ENCODE measurements around the gene DLG1. TPM values are rescaled to one million over a fixed set of nuclear protein-coding genes. Genes with fewer than 3 reads are reported as not detected.

The DLG1 gene
- total and polyA plus RNA-seq, 2 of the 4 experiments (the other 2 are of a cell fraction) = 21.2 to 57.7 TPM

GRCh38 chr3:197317250-197317963 is 19.0 kb upstream of the DLG1 start:
- no peak overlapping the region for H2BK120ac ChIP-seq (ENCODE audit: low read depth, low read length)
- ChIA-PET POLR2A (ENCODE audit: unreplicated experiment) (interaction anchor here (0.6 kb wide), 1 partner anchor 19 kb away, joined by 4 read pairs; the partner anchor contains the start of gene DLG1), CTCF (interaction anchor here (0.5 to 0.9 kb wide), 3 partner anchors 12 to 137 kb away, joined by 3 to 4 read pairs (median 4); no protein-coding TSS in a partner anchor)
- WGBS, 2 experiments (ENCODE audit: extremely low coverage in 2 of 2, insufficient read length in 1 of 2) = no CpG with 5 or more reads among the region's 9 CpGs
- H2BK20ac ChIP-seq (ENCODE audit: low read depth, low read length) = no peak overlapping the region
- H3K79me1 ChIP-seq (ENCODE audit: low read depth in 1 of 2, low read length in 2 of 2) = no peaks in the 10 kb centered on the region
- H4K20me1 ChIP-seq (ENCODE audit: insufficient read depth, low read length) = no peaks in the 10 kb centered on the region
- H2BK15ac ChIP-seq (ENCODE audit: low read depth, low read length) = peak overlapping the region; percentile 3; the same call in 1 of the 3 replicates
- no peaks in the 10 kb centered on the region for H3K9me1 ChIP-seq (ENCODE audit: insufficient read depth, low read length)
- H3K56ac ChIP-seq (ENCODE audit: extremely low read depth, insufficient read depth, low read length) = no peak overlapping the region
- no peak overlapping the region for H3K18ac ChIP-seq (ENCODE audit: low read depth, low read length)
- intact Hi-C loops (cut with micrococcal nuclease) (no loop called here), dilution Hi-C loops (cut with HindIII; ENCODE audit: low sequenced_read_pairs, unreplicated experiment) (no loop called here), in situ Hi-C loops (cut with MboI; ENCODE audit: low sequenced_read_pairs) (no loop called here)
- no peak overlapping the region for H4K91ac ChIP-seq (ENCODE audit: insufficient read depth, low read depth, low read length)
- H3K36me3 ChIP-seq (ENCODE audit: control insufficient read depth, insufficient read depth, low read length) = no peaks in the 10 kb centered on the region
- DNase-seq (peak; percentile 95), ATAC-seq (ENCODE audit: low read depth) (peak; percentile 94)
- H2AFZ ChIP-seq (replicated peaks; ENCODE audit: low read length, poor library complexity) = no peak overlapping the region
- no peak overlapping the region for H3K4ac ChIP-seq (ENCODE audit: low read depth, low read length)
- H3K4me1 ChIP-seq (ENCODE audit: control insufficient read depth, insufficient read depth, low read length) = peaks cover 4% of the 10 kb centered on the region
- no peak overlapping the region for H4K8ac ChIP-seq (ENCODE audit: low read depth in 2 of 2, low read length in 2 of 2)
- no peaks in the 10 kb centered on the region for H3K27me3 ChIP-seq (ENCODE audit: control insufficient read depth, insufficient read depth, low read length)
- no peak overlapping the region for H2AK5ac ChIP-seq (ENCODE audit: low read depth, low read length)
- H2AK9ac ChIP-seq (replicated peaks; ENCODE audit: low read depth, low read length, poor library complexity) = no peak overlapping the region
- H3K9ac ChIP-seq (ENCODE audit: low read depth, low read length) = no peak overlapping the region
- H3K27ac ChIP-seq (ENCODE audit: insufficient read depth, low read length) = no peak overlapping the region
- TF ChIP-seq FOS (IDR thresholded peaks at IDR 0.05; ENCODE audit: low read depth, low read length) = peak; percentile 90
- peak; percentile 55 for TF ChIP-seq CEBPB (IDR thresholded peaks at IDR 0.05; ENCODE audit: low read depth, low read length)
- no peak for TF ChIP-seq USF2 (IDR thresholded peaks at IDR 0.05; ENCODE audit: low read depth, low read length)
- peak; percentile 5; the same call in 1 of the 2 replicates for TF ChIP-seq RAD21 (IDR thresholded peaks at IDR 0.05; ENCODE audit: low read length)
- H4K5ac ChIP-seq (ENCODE audit: low read depth, low read length) = no peak overlapping the region
- H3K4me3 ChIP-seq (ENCODE audit: insufficient read depth, low read depth, low read length) = no peak overlapping the region
- no peak overlapping the region for H2BK5ac ChIP-seq (ENCODE audit: low read depth, low read length, poor library complexity, severe bottlenecking)
- no peak overlapping the region for H3K23ac ChIP-seq (ENCODE audit: low read depth, low read length)
- H3K9me3 ChIP-seq (ENCODE audit: control insufficient read depth, insufficient read depth, low read length) = no peaks in the 10 kb centered on the region; the same call in 1 of the 2 replicates
- H3K14ac ChIP-seq (replicated peaks; ENCODE audit: low read depth, low read length) = no peak overlapping the region
- BruUV-seq (replicated peaks) = no TSS peak
- H3K4me2 ChIP-seq (ENCODE audit: low read depth, low read length) = no peak overlapping the region

All from IMR-90 (cell line).